Body of pancreas (tissue), 4 donors: ENCODE results near the gene LAT.

Experiments
- POLR2A ChIP-seq, 3 donors: fragments of 450-650 bp; IDR thresholded peaks; one replicate each; pipeline ENCODE4 v1.6.1; 2016; ENCODE audit warnings: antibody characterized with exemption in 3 of 3, mild to moderate bottlenecking in 2 of 3
- TF ChIP-seq, protein P1 (sequence below), 7 experiments: fragments of 450-650 bp in 4 of 7; fragments of 200-600 bp in 3 of 7; sonication (generic) in 3 of 7; IDR thresholded peaks; one replicate each; pipeline ENCODE4 v1.5.1; 2016 to 2019; ENCODE audit warnings: antibody characterized with exemption in 7 of 7

GRCh38 chr16:28982418-28982817 is 2.4 kb upstream of the LAT start:
- TF ChIP-seq, protein P1, sequence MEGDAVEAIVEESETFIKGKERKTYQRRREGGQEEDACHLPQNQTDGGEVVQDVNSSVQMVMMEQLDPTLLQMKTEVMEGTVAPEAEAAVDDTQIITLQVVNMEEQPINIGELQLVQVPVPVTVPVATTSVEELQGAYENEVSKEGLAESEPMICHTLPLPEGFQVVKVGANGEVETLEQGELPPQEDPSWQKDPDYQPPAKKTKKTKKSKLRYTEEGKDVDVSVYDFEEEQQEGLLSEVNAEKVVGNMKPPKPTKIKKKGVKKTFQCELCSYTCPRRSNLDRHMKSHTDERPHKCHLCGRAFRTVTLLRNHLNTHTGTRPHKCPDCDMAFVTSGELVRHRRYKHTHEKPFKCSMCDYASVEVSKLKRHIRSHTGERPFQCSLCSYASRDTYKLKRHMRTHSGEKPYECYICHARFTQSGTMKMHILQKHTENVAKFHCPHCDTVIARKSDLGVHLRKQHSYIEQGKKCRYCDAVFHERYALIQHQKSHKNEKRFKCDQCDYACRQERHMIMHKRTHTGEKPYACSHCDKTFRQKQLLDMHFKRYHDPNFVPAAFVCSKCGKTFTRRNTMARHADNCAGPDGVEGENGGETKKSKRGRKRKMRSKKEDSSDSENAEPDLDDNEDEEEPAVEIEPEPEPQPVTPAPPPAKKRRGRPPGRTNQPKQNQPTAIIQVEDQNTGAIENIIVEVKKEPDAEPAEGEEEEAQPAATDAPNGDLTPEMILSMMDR (IDR thresholded peaks at IDR 0.05), result no peak
- TF ChIP-seq POLR2A (IDR thresholded peaks at IDR 0.05), result no peak
